B cell (primary cell): ENCODE results near the gene RSPO3. TPM values are rescaled to one million over a fixed set of nuclear protein-coding genes. Genes with fewer than 3 reads are reported as not detected.

Source experiments
- ATAC-seq: fragments of 200-7000 bp; cut with Tn5 transposase; one replicate; pipeline ENCODE4 v1.10.0; 2021; ENCODE audit warnings: low read depth, mild to moderate bottlenecking, moderate number of reproducible peaks, moderate library complexity
- CTCF ChIA-PET: fragments of 350-600 bp; sonication (Branson Sonifier 250); formaldehyde crosslinking; loops from one replicate; lab custom pipeline; 2021; ENCODE audit warnings: antibody characterized with exemption, inconsistent platforms; lab: Charles Lee
- POLR2A ChIA-PET: fragments of 350-600 bp; sonication (Branson Sonifier 250); formaldehyde crosslinking; loops from one replicate; lab custom pipeline; 2021; ENCODE audit warnings: antibody characterized with exemption; lab: Charles Lee
- DNase-seq: peaks from one replicate; pipeline ENCODE4 v3.0.0; 2013
- H2AFZ ChIP-seq: 2 replicates; pipeline ENCODE4 v1.6.1; 2012; ENCODE audit warnings: mild to moderate bottlenecking, low read depth, low read length; ENCODE audit not compliant: insufficient read depth, poor library complexity, severe bottlenecking
- H3K27ac ChIP-seq, 2 donors: 1 replicate in 1 of 2; 2 replicates in 1 of 2; pipeline ENCODE4 v1.5.1; 2012 to 2013; ENCODE audit warnings: low read length in 2 of 2, mild to moderate bottlenecking in 2 of 2, moderate library complexity in 1 of 2
- H3K27me3 ChIP-seq, 4 experiments: fragments of 200-600 bp in 1 of 4; sonication (generic) in 1 of 4; replicated peaks in 1 of 4; 1 replicate in 2 of 4; 2 replicates in 2 of 4; pipeline versions ENCODE4 v1.6.1 to v1.7.0; 2013 to 2016; ENCODE audit warnings: low read length in 3 of 4, mild to moderate bottlenecking in 2 of 4, mixed read lengths in 1 of 4, moderate library complexity in 1 of 4; ENCODE audit not compliant: insufficient read depth in 4 of 4, control insufficient read depth in 3 of 4; ENCODE audit errors: control extremely low read depth in 1 of 4
- H3K36me3 ChIP-seq, 2 experiments: replicated peaks in 1 of 2; 1 replicate in 1 of 2; 2 replicates in 1 of 2; pipeline versions ENCODE4 v1.6.1 to v1.7.1; 2013; ENCODE audit warnings: low read length in 1 of 2; ENCODE audit not compliant: insufficient read depth in 2 of 2, control insufficient read depth in 1 of 2; ENCODE audit errors: control extremely low read depth in 1 of 2, extremely low read depth in 1 of 2
- H3K4me1 ChIP-seq, 2 donors: fragments of 200-600 bp in 1 of 2; sonication (generic) in 1 of 2; 1 replicate in 1 of 2; 2 replicates in 1 of 2; pipeline versions ENCODE4 v1.5.1 to v1.6.1; 2013 to 2017; ENCODE audit warnings: low read length in 2 of 2; ENCODE audit not compliant: control insufficient read depth in 2 of 2, insufficient read depth in 2 of 2
- H3K4me2 ChIP-seq: replicated peaks from 2 replicates; pipeline ENCODE3; 2012; ENCODE audit warnings: mild to moderate bottlenecking, low read depth, low read length; ENCODE audit not compliant: poor library complexity, severe bottlenecking
- H3K4me3 ChIP-seq, 5 experiments: fragments of 200-600 bp in 1 of 5; sonication (generic) in 1 of 5; 1 replicate in 3 of 5; 2 replicates in 2 of 5; pipeline versions ENCODE4 v1.5.1 to v1.7.0; 2011 to 2016; ENCODE audit warnings: low read length in 4 of 5, mild to moderate bottlenecking in 4 of 5, low read depth in 2 of 5, control low read depth in 1 of 5, moderate library complexity in 1 of 5; ENCODE audit not compliant: insufficient read depth in 1 of 5; ENCODE audit errors: control extremely low read depth in 1 of 5, extremely low read depth in 1 of 5
- H3K79me2 ChIP-seq: fragments of 200-600 bp; sonication (generic); one replicate; pipeline ENCODE4 v1.6.0; 2016; ENCODE audit warnings: low read length; ENCODE audit not compliant: control insufficient read depth, insufficient read depth
- H3K9ac ChIP-seq: fragments of 200-600 bp; sonication (generic); 2 replicates; pipeline ENCODE4 v1.6.1; 2017; ENCODE audit warnings: mild to moderate bottlenecking, low read length, moderate library complexity
- H3K9me3 ChIP-seq, 3 donors: one replicate each; pipeline versions ENCODE4 v1.6.1 to v1.7.1; 2013; ENCODE audit warnings: low read length in 2 of 3; ENCODE audit not compliant: control insufficient read depth in 2 of 3, insufficient read depth in 1 of 3; ENCODE audit errors: control extremely low read depth in 1 of 3
- H4K20me1 ChIP-seq: 2 replicates; pipeline ENCODE4 v1.6.0; 2012; ENCODE audit warnings: mild to moderate bottlenecking, low read length; ENCODE audit not compliant: insufficient read depth, control insufficient read depth, poor library complexity, severe bottlenecking
- H3K27ac Mint-ChIP-seq: one replicate; pipeline ENCODE4 v1.8.0; 2021; ENCODE audit warnings: mixed read lengths
- H3K27me3 Mint-ChIP-seq: one replicate; pipeline ENCODE4 v1.8.0; 2021; ENCODE audit warnings: mixed read lengths
- H3K4me1 Mint-ChIP-seq: one replicate; pipeline ENCODE4 v1.8.0; 2021; ENCODE audit warnings: mixed read lengths
- H3K4me3 Mint-ChIP-seq: one replicate; pipeline ENCODE4 v1.8.0; 2021; ENCODE audit warnings: mixed read lengths
- H3K9me3 Mint-ChIP-seq: one replicate; pipeline ENCODE4 v1.8.0; 2022; ENCODE audit warnings: mixed read lengths; ENCODE audit not compliant: insufficient read depth
- CTCF ChIP-seq: fragments of 200-600 bp; IDR thresholded peaks from one replicate; pipeline ENCODE4 v1.8.0; 2022; ENCODE audit warnings: antibody characterized with exemption, mild to moderate bottlenecking
- EZH2 ChIP-seq: IDR thresholded peaks from 2 replicates; pipeline ENCODE4 v1.6.1; 2012; ENCODE audit warnings: borderline replicate concordance, low read depth, mild to moderate bottlenecking, moderate library complexity, low read length; ENCODE audit not compliant: insufficient read depth, poor library complexity, severe bottlenecking
- WGBS: methylation state at CpG from one replicate; pipeline ENCODE4 v1.1.5; 2013; ENCODE audit warnings: missing lambda C conversion rate; ENCODE audit not compliant: insufficient coverage; 5-methylcytosine and 5-hydroxymethylcytosine counted together
- intact Hi-C: fragments of 100-400 bp; cut with micrococcal nuclease; formaldehyde crosslinking; loops from one replicate; pipeline ENCODE4 v1.10.0; 2022
- polyA plus RNA-seq: library from polyadenylated mRNA; depleted of rRNA; stranded (reverse); fragments of >200 nt; gene quantifications from 2 replicates; pipeline ENCODE4 v1.2.3, GENCODE V29; 2012
- total RNA-seq, 2 donors: library from RNA; stranded (reverse); fragments of 120-200 nt in 1 of 2; gene quantifications; 1 replicate in 1 of 2; 2 replicates in 1 of 2; pipeline versions ENCODE4 v1.2.3 to v1.2.4, GENCODE V29; 2013 to 2022

RSPO3 gene
- total and polyA plus RNA-seq, 2 donors (not counting 1 experiment from before 2014, with no cell fraction given), result not detected

GRCh38 chr6:127219869-127220268 is 101.4 kb downstream of the RSPO3 start:
- H3K27ac Mint-ChIP-seq, result no peak overlapping the region
- H3K4me3 ChIP-seq, result no peak overlapping the region
- H4K20me1 ChIP-seq, result no peaks in the 10 kb centered on the region
- H2AFZ ChIP-seq, result no peak overlapping the region
- no peak for DNase-seq
- H3K27me3 ChIP-seq, result peaks cover 0 to 3% (median 0%) of the 10 kb centered on the region in 4 experiments
- no peaks in the 10 kb centered on the region for H3K79me2 ChIP-seq
- H3K4me1 ChIP-seq, result no peaks in the 10 kb centered on the region
- WGBS, result 100% methylated on average over 1 of the region's 1 CpG
- no peak overlapping the region for H3K9ac ChIP-seq
- no peak for TF ChIP-seq EZH2
- no peak for ATAC-seq
- H3K27me3 Mint-ChIP-seq, result peaks cover 29% of the 10 kb centered on the region
- intact Hi-C loops, result no loop called here
- H3K4me1 Mint-ChIP-seq, result no peaks in the 10 kb centered on the region
- H3K27ac ChIP-seq, result no peak overlapping the region
- no peak overlapping the region for H3K4me2 ChIP-seq
- POLR2A ChIA-PET, result no interaction called here
- H3K9me3 ChIP-seq, result peaks cover 0 to 1% (median 0%) of the 10 kb centered on the region in 3 donors
- no peaks in the 10 kb centered on the region for H3K36me3 ChIP-seq
- CTCF ChIA-PET, result no interaction called here
- no peak overlapping the region for H3K4me3 Mint-ChIP-seq
- H3K9me3 Mint-ChIP-seq, result no peaks in the 10 kb centered on the region

GRCh38 chr6:127221201-127221600 is 102.7 kb downstream of the RSPO3 start:
- Histone ChIP-seq H3K4me2 (no peak overlapping the region), H4K20me1 (no peaks in the 10 kb centered on the region), H3K9me3 (no peaks in the 10 kb centered on the region), H3K4me3 (no peak overlapping the region), H3K9ac (no peak overlapping the region), H3K4me1 (no peaks in the 10 kb centered on the region), H3K79me2 (no peaks in the 10 kb centered on the region), H3K36me3 (no peaks in the 10 kb centered on the region), H3K27me3 (peaks cover 0 to 3% (median 0%) of the 10 kb centered on the region in 4 experiments), H2AFZ (no peak overlapping the region), H3K27ac (no peak overlapping the region)
- ChIA-PET POLR2A (no interaction called here), CTCF (no interaction called here)
- DNase-seq (no peak), ATAC-seq (no peak)
- peaks cover 30% of the 10 kb centered on the region for H3K27me3 Mint-ChIP-seq
- H3K27ac Mint-ChIP-seq, result no peak overlapping the region
- intact Hi-C loops, result no loop called here
- TF ChIP-seq CTCF, result no peak
- no peak for TF ChIP-seq EZH2
- WGBS, result no CpG with 5 or more reads among the region's 4 CpGs
- H3K9me3 Mint-ChIP-seq, result no peaks in the 10 kb centered on the region
- no peak overlapping the region for H3K4me3 Mint-ChIP-seq
- no peaks in the 10 kb centered on the region for H3K4me1 Mint-ChIP-seq
